ENCODE data around the gene SLC38A1.

SLC38A1 gene

GRCh38 chr12:46244997-46245396, 23.8 kb downstream of the SLC38A1 start:
- TF ChIP-seq CTCF (conservative IDR thresholded peaks at IDR 0.05; ENCODE audit: control insufficient read depth, insufficient read depth, low read depth, low read length): no peak
- no peak for DNase-seq (ENCODE audit: low read depth)
- no peak overlapping the region for H3K4me3 ChIP-seq (ENCODE audit: control insufficient read depth, low read depth, low read length)

- TF ChIP-seq CTCF (conservative IDR thresholded peaks at IDR 0.05; ENCODE audit: control insufficient read depth, insufficient read depth, low read depth, low read length): no peak
- no peak for DNase-seq (ENCODE audit: low read depth)
- no peak overlapping the region for H3K4me3 ChIP-seq (ENCODE audit: control insufficient read depth, low read depth, low read length)
Measured at GRCh38 chr12:46244273-46244915, 24.4 kb downstream of the SLC38A1 start.

GRCh38 chr12:46242569-46242968, 26.3 kb downstream of the SLC38A1 start:
- TF ChIP-seq CTCF (conservative IDR thresholded peaks at IDR 0.05; ENCODE audit: control insufficient read depth, insufficient read depth, low read depth, low read length): no peak
- DNase-seq (ENCODE audit: low read depth): no peak
- no peak overlapping the region for H3K4me3 ChIP-seq (ENCODE audit: control insufficient read depth, low read depth, low read length)

GRCh38 chr12:46240436-46240835, 28.4 kb downstream of the SLC38A1 start:
- no peak for DNase-seq (ENCODE audit: low read depth)
- no peak overlapping the region for H3K4me3 ChIP-seq (ENCODE audit: control insufficient read depth, low read depth, low read length)
- TF ChIP-seq CTCF (conservative IDR thresholded peaks at IDR 0.05; ENCODE audit: control insufficient read depth, insufficient read depth, low read depth, low read length): no peak

- no peak overlapping the region for H3K4me3 ChIP-seq (ENCODE audit: control insufficient read depth, low read depth, low read length)
- no peak for TF ChIP-seq CTCF (conservative IDR thresholded peaks at IDR 0.05; ENCODE audit: control insufficient read depth, insufficient read depth, low read depth, low read length)
- no peak for DNase-seq (ENCODE audit: low read depth)
Measured at GRCh38 chr12:46238821-46239220, 30.0 kb downstream of the SLC38A1 start.

- H3K4me3 ChIP-seq (ENCODE audit: control insufficient read depth, low read depth, low read length): no peak overlapping the region
- TF ChIP-seq CTCF (conservative IDR thresholded peaks at IDR 0.05; ENCODE audit: control insufficient read depth, insufficient read depth, low read depth, low read length): no peak
- DNase-seq (ENCODE audit: low read depth): no peak
Measured at GRCh38 chr12:46237371-46238045, 31.3 kb downstream of the SLC38A1 start.
